NCI-H2107 treated with DMSO at 0.1 percent for 48 hours (cell line): ENCODE data around the gene SGPL1.

Experiments used
- DNase-seq: peaks from one replicate; lab custom pipeline; 2025; ENCODE audit not compliant: unreplicated experiment; lab: John Stamatoyannopoulos, UW

SGPL1 gene

GRCh38 chr10:70780370-70780760, 35.4 kb upstream of the SGPL1 start:
- no peak for DNase-seq

- no peak for DNase-seq
Measured at GRCh38 chr10:70780772-70781171, 35.0 kb upstream of the SGPL1 start.

GRCh38 chr10:70781461-70782051, 34.2 kb upstream of the SGPL1 start:
- no peak for DNase-seq

DNA sequence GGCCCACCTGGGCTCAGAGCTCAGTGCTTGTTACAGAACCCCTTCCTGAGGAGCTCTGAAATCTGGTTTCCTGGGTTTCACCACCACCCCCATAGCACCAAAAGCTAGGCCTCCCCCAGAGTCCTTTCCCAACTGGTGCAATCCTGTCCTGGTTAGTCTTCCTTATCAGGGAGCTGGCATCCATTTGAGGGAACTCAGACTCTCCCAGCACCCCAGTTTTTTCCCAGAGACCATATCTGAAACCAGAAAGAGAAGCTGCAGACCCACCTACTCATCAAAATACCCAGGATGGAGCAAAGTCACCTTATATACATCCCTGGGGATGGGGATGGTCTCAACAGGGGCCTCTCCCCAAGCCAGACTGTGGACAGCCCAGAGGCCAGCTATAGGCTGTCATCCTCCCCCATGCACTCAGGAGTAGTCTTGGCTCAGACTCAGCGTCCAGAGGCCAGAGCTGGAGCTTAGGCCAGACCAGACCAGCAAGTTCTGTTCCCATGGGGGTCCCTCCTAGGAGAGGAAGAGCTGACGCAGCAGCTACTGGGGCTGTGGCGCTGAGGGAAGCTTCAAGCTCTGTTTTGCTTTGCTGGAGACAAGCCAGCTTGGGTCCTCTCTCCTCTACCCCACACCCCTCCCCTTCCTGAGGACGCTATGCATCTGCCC, 33.5 kb upstream of the SGPL1 start:
- DNase-seq: no peak

DNA sequence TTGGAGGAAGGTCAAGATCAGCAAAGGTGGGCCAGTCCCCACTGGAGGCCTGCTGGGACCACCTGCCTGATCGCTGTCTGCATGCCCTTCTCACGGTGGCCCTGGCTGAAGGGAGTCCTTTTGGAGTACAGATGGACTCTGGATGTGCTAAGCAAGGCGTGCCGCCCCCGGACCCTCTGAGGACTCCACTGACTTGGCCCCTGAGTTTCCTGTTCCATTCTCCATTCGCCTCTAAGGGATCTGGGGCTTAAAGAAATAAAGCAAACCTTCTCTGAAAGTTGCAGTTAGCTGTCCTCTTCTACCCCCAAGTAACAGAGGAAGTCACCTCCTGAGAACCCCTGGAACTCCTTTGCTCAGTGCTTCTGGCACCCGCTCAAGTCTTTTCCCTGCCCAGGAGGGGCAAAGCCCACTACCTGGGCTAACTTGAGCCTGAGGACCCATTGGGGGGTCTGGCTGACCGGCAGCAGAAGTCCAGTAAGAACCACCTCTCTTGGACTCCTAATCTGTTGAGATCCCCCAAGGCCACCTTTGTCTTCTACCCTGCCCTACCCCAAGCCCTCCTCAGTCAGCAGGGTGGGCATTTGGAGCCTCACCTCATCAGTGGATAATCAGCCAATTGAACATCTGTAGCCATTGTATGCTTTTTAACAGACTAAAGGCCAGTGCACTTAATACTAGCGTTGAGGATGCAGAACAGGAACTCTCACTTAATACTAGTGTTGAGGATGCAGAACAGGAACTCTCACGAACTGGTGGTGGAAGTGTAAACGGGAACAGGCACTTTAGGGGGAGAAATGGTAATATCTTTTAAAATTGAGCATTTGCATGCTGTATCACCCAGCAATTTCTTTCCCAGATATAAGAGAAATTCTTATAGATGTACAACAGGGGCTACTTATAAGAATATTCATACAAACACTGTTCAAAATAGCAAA, 32.7 kb upstream of the SGPL1 start:
- DNase-seq: no peak

- DNase-seq: no peak
Measured at GRCh38 chr10:70784016-70784415, 31.7 kb upstream of the SGPL1 start.

- no peak for DNase-seq
Measured at GRCh38 chr10:70784471-70784870, 31.3 kb upstream of the SGPL1 start.

DNA sequence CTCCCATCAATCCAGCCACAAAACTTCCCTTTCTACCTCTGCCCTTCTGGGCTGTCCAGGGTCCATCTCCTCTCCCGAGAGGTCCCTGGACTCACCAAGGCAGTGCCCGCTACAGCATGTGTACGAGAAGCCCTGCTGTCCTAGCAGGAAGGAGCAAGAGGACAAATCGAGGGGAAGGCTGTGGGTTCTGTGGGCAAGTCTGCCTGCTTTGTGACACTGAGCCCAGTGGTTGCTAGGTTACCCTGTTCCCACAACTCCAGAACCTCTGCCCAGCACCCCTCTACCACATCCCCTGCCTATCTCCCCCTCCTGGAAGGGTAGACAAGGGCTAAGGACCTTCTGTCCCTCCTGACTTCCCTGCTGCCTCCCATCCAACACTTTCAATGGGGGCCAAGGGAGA, 30.6 kb upstream of the SGPL1 start, which contains the start of gene TBATA:
Gene TBATA, minus strand, starts transcription at position 188 of the 400 bp plus-strand sequence. CDS start 1,998 bp downstream, outside the sequence.
- DNase-seq: no peak

DNA sequence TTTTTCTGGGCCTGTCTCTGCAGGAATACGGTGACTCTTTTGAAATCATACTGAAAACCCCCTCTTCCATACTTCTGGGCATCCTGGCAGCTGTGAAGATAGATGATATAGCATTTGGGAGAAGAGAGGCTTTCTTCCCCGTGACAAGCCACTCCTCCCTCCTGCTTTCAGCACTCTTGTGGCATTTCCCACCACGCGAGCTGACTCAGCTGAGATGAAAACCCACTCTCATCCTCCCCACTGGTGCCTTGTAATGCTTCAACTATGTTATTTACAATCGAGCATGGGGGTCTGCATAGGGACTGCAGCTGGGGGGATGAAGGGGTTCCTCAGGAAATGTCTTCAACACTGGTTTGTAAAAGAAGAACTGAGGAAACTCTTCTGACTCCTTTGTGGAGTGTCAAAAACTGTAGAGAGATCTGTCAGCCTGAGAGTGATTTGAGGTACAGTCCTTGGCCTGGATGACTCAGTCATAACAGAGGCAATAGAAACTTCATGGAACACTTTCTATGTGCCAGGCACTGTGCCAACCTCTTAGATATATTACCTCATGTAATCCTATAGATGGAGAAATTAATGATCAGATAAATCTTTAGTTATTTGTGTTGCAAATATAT, 28.8 kb upstream of the SGPL1 start:
- no peak for DNase-seq

GRCh38 chr10:70791386-70792039, 24.2 kb upstream of the SGPL1 start:
- no peak for DNase-seq

- DNase-seq: no peak
Measured at GRCh38 chr10:70795613-70796012, 20.1 kb upstream of the SGPL1 start.

DNA sequence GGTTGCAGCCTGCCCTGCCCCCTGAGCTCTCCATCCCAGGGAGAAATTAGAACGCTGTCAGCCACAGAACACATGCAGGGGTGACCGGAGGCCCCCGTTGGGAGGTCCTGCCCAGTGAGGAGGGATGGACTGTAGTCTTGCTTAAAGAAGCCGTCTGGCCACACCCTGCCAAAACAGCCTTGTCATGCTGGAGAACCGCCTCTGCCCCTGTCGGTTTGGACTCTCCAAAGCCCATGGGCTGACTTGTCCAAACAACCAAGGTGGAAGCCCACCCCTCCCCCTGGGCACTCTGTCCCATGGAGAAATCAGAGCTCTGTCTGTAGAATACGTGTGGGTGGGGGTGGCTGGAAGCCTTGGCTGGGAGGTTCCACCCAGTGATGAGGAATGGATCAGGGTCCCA, 17.9 kb upstream of the SGPL1 start:
- no peak for DNase-seq

GRCh38 chr10:70799124-70799523, 16.6 kb upstream of the SGPL1 start:
- DNase-seq: no peak

- DNase-seq: no peak
Measured at GRCh38 chr10:70801854-70802253, 13.9 kb upstream of the SGPL1 start.

DNA sequence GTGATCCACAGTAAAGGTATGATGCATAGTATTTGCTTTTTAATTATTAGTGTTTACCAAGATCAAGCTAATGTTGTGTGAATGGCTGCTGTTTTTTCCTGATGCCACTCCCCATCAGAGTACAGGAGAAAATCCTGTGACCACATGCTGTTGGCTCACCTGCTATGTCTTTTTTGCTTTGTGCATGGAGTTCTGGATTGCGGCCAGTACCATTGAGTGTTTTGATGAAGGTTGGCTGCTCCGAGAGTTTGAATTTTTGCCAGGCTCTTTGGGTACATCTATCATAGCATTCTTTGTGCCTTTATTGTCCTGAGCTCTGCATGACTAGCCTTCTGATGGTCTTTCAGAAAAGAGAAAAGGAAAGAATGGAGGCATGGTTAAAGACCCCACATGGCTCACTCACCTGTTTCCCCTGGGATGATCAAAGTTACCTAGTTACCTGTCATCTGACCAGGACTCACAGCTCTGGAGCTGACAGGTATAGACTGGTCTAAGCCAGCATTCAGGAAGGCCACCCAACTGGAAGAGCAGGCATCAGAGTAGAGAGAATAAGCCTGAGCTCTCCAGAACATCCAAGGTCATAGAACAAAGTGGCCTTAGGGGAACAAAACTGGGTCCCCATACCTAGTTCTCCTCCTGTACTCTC, 11.8 kb upstream of the SGPL1 start:
- DNase-seq: peak; percentile 85

DNA sequence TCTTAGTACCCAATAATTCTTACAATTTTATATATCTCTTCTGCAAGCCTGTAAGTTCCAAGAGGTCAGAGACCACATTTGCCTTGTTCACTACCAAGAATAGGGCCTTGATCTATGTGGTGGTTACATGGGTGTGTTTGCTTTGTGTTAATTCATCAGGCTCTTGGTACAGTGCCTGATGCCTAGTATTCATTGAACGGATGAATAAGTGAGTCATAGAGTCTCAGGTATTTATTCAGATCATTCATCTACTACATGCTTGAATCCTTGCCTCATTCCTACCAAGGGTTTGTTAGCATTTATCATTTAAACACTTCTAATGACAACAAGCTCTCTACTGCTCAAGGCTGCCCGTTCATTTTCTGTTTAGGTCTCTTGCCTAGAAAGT, 11.3 kb upstream of the SGPL1 start:
- DNase-seq: no peak

DNA sequence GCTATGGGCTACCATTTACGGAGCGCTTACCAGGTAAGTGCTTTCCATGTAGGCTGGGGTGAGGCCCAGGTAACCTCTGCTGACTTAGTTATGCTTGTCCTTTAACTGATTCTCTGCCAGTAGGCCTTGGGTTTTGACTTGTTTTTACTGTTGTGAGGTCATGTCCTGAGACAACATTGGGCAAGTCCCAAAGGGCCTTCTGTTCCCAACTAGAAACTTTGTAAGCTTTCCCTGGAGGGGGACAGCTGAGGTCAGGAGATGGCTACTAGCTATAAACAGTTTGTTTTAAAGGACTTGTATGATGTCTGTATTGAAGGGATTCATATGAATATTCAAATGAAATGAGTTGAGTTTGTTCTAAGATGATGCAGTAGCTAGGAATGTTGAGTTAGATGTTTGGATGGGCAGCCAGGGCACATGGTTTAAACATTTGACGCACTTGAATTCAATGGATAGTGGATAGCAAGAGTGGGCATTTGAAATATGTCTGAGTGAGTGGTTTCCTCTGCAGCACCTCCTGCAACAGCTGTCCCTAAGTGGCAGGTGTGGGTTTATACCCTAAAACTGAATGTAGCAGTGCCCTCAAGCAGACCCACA, 10.0 kb upstream of the SGPL1 start:
- DNase-seq: no peak

DNA sequence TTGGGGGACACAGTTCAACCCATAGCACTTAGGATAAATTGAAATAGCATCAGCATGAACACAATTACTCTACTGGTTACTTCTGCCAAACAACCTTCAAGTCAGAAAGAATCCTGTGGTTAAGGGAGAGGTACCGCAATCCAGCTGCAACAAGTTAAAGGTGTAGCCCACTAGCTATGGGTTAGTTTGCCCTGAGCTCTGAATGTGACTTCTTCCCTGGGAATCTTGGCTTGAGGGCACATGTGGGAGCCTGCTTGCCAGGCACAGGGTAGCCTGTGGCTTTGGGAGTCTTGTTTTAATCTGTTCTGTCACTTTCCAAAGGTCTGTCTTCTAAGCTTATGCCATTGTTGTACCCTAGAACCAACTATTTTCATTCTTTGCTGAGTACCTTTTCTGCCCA, 8.9 kb upstream of the SGPL1 start:
- DNase-seq: no peak

DNA sequence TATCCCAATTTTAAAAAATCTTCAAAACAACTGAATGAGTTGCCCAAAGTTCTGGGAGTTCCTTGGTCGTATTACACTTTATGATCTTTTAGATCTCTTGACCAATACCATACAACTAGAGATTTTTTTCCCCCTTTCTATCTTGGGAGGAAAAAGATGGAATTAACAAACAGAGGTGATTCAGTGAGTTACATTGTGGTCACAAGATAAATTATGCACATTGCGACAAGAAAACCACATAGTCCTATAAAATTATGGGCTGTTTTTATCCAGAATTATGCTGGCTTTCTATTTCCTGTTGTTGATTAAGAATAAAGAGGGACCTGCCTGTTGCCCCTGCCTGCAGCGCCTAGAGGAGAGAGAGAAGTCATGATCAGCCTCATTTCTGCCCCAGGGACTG, 8.2 kb upstream of the SGPL1 start:
- DNase-seq: no peak

- DNase-seq: no peak
Measured at GRCh38 chr10:70809011-70809611, 6.6 kb upstream of the SGPL1 start.
